ENCODE results near the gene ATRX.

DNA sequence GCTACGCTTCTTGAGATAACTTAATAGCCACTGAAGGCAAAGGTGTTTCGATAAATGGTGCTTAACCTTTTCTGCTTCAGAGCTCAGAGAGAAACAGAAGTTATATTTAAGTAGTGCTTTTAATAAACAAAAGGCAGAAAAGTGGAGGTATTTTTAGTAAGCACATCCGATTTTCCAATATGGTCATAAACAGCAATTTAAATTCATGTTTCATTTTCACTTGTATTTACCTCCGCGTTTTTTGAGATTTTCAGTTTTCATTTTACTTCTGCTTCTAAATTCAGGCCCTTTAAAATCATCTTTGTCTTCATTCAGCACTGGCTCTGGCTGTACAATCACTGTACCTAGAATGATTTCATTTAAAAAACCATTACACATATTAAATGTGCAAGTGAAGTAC is 92.4 kb downstream of the ATRX start:
- TF ChIP-seq, protein P1, sequence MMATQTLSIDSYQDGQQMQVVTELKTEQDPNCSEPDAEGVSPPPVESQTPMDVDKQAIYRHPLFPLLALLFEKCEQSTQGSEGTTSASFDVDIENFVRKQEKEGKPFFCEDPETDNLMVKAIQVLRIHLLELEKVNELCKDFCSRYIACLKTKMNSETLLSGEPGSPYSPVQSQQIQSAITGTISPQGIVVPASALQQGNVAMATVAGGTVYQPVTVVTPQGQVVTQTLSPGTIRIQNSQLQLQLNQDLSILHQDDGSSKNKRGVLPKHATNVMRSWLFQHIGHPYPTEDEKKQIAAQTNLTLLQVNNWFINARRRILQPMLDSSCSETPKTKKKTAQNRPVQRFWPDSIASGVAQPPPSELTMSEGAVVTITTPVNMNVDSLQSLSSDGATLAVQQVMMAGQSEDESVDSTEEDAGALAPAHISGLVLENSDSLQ (IDR thresholded peaks at IDR 0.05): no peak
- no peak for TF ChIP-seq FOXA1 (IDR thresholded peaks at IDR 0.05)
- no peak for TF ChIP-seq FOXK2 (IDR thresholded peaks at IDR 0.05)
- TF ChIP-seq ELF4 (IDR thresholded peaks at IDR 0.05): no peak
- no peak for TF ChIP-seq FOXM1 (IDR thresholded peaks at IDR 0.05; ENCODE audit: borderline replicate concordance)

Measured in HEK293T (cell line).